Activated naive CD8-positive, alpha-beta T cell (primary cell): ENCODE measurements around the gene TMPRSS11A.

Experiments used
- H3K27ac Mint-ChIP-seq: one replicate; pipeline ENCODE4 v1.8.0; 2021; ENCODE audit warnings: mixed read lengths
- H3K27me3 Mint-ChIP-seq: one replicate; pipeline ENCODE4 v1.8.0; 2021; ENCODE audit warnings: mixed read lengths
- H3K36me3 Mint-ChIP-seq: one replicate; pipeline ENCODE4 v1.8.0; 2021; ENCODE audit warnings: mixed read lengths
- H3K4me1 Mint-ChIP-seq: one replicate; pipeline ENCODE4 v1.8.0; 2021; ENCODE audit warnings: low read depth, mixed read lengths
- H3K4me3 Mint-ChIP-seq: one replicate; pipeline ENCODE4 v1.8.0; 2021; ENCODE audit warnings: mild to moderate bottlenecking, mixed read lengths
- H3K9me3 Mint-ChIP-seq: one replicate; pipeline ENCODE4 v1.8.0; 2021; ENCODE audit warnings: low read depth, mixed read lengths

Gene TMPRSS11A

GRCh38 chr4:67963356-67963755, at the start of gene TMPRSS11A:
TSS of gene TMPRSS11A (minus strand) at chr4:67963493. CDS start at chr4:67963393, 100 bp downstream.
- peaks cover 3% of the 10 kb centered on the region for H3K27me3 Mint-ChIP-seq
- no peaks in the 10 kb centered on the region for H3K4me1 Mint-ChIP-seq
- peaks cover 4% of the 10 kb centered on the region for H3K36me3 Mint-ChIP-seq

GRCh38 chr4:68011684-68012083, 48.4 kb upstream of the TMPRSS11A start:
- Mint-ChIP-seq H3K4me3 (no peak overlapping the region), H3K27me3 (peaks cover 7% of the 10 kb centered on the region), H3K4me1 (no peaks in the 10 kb centered on the region), H3K9me3 (no peaks in the 10 kb centered on the region), H3K36me3 (no peaks in the 10 kb centered on the region), H3K27ac (no peak overlapping the region)

More at GRCh38 chr4:67963356-67963755, at the start of gene TMPRSS11A:
- H3K9me3 Mint-ChIP-seq = no peaks in the 10 kb centered on the region
- H3K4me3 Mint-ChIP-seq = no peak within 1 kb of the TSS
- H3K27ac Mint-ChIP-seq = no peak within 1 kb of the TSS

GRCh38 chr4:68002906-68003305, 39.6 kb upstream of the TMPRSS11A start:
- H3K4me1 Mint-ChIP-seq = no peaks in the 10 kb centered on the region
- H3K36me3 Mint-ChIP-seq = no peaks in the 10 kb centered on the region
- H3K4me3 Mint-ChIP-seq = no peak overlapping the region
- peaks cover 2% of the 10 kb centered on the region for H3K27me3 Mint-ChIP-seq
- no peak overlapping the region for H3K27ac Mint-ChIP-seq
- no peaks in the 10 kb centered on the region for H3K9me3 Mint-ChIP-seq

- Mint-ChIP-seq H3K27ac (no peak overlapping the region), H3K27me3 (peaks cover 2% of the 10 kb centered on the region), H3K36me3 (no peaks in the 10 kb centered on the region), H3K9me3 (no peaks in the 10 kb centered on the region), H3K4me3 (no peak overlapping the region), H3K4me1 (no peaks in the 10 kb centered on the region)
These were observed 32.8 kb upstream of the TMPRSS11A start for GRCh38 chr4:67996127-67996526.

- H3K36me3 Mint-ChIP-seq = no peaks in the 10 kb centered on the region
- H3K27ac Mint-ChIP-seq = no peak overlapping the region
- no peak overlapping the region for H3K4me3 Mint-ChIP-seq
- no peaks in the 10 kb centered on the region for H3K4me1 Mint-ChIP-seq
- no peaks in the 10 kb centered on the region for H3K9me3 Mint-ChIP-seq
- H3K27me3 Mint-ChIP-seq = no peaks in the 10 kb centered on the region
These were observed 25.7 kb upstream of the TMPRSS11A start for GRCh38 chr4:67988991-67989390.

GRCh38 chr4:67983333-67983732, 20.0 kb upstream of the TMPRSS11A start:
- H3K27ac Mint-ChIP-seq = no peak overlapping the region
- no peaks in the 10 kb centered on the region for H3K4me1 Mint-ChIP-seq
- no peak overlapping the region for H3K4me3 Mint-ChIP-seq
- H3K36me3 Mint-ChIP-seq = no peaks in the 10 kb centered on the region
- H3K9me3 Mint-ChIP-seq = peaks cover 5% of the 10 kb centered on the region
- H3K27me3 Mint-ChIP-seq = peaks cover 6% of the 10 kb centered on the region

- no peak overlapping the region for H3K27ac Mint-ChIP-seq
These were observed 17.2 kb upstream of the TMPRSS11A start for GRCh38 chr4:67980512-67980911.

GRCh38 chr4:67973608-67974007, 10.3 kb upstream of the TMPRSS11A start:
- Mint-ChIP-seq H3K27ac (no peak overlapping the region), H3K4me3 (no peak overlapping the region), H3K9me3 (peaks cover 17% of the 10 kb centered on the region), H3K36me3 (peaks cover 2% of the 10 kb centered on the region), H3K27me3 (no peaks in the 10 kb centered on the region), H3K4me1 (no peaks in the 10 kb centered on the region)

More at GRCh38 chr4:67980512-67980911, 17.2 kb upstream of the TMPRSS11A start:
- no peak overlapping the region for H3K4me3 Mint-ChIP-seq
- no peaks in the 10 kb centered on the region for H3K36me3 Mint-ChIP-seq
- peaks cover 6% of the 10 kb centered on the region for H3K27me3 Mint-ChIP-seq
- H3K9me3 Mint-ChIP-seq = peaks cover 12% of the 10 kb centered on the region
- no peaks in the 10 kb centered on the region for H3K4me1 Mint-ChIP-seq

GRCh38 chr4:67954890-67955289, 8.4 kb downstream of the TMPRSS11A start:
- Mint-ChIP-seq H3K36me3 (peaks cover 4% of the 10 kb centered on the region), H3K9me3 (no peaks in the 10 kb centered on the region), H3K4me3 (no peak overlapping the region), H3K4me1 (no peaks in the 10 kb centered on the region), H3K27ac (no peak overlapping the region), H3K27me3 (peaks cover 2% of the 10 kb centered on the region)

GRCh38 chr4:67941074-67941473, 22.2 kb downstream of the TMPRSS11A start:
- no peaks in the 10 kb centered on the region for H3K36me3 Mint-ChIP-seq
- H3K27me3 Mint-ChIP-seq = peaks cover 7% of the 10 kb centered on the region
- H3K9me3 Mint-ChIP-seq = no peaks in the 10 kb centered on the region
- H3K4me3 Mint-ChIP-seq = no peak overlapping the region
- no peak overlapping the region for H3K27ac Mint-ChIP-seq
- H3K4me1 Mint-ChIP-seq = no peaks in the 10 kb centered on the region

- Mint-ChIP-seq H3K27me3 (peaks cover 7% of the 10 kb centered on the region), H3K36me3 (no peaks in the 10 kb centered on the region), H3K4me3 (no peak overlapping the region), H3K4me1 (no peaks in the 10 kb centered on the region), H3K27ac (no peak overlapping the region), H3K9me3 (no peaks in the 10 kb centered on the region)
These were observed 22.8 kb downstream of the TMPRSS11A start for GRCh38 chr4:67940506-67940905.

GRCh38 chr4:67939195-67939594, 24.1 kb downstream of the TMPRSS11A start:
- Mint-ChIP-seq H3K4me3 (no peak overlapping the region), H3K36me3 (no peaks in the 10 kb centered on the region)

GRCh38 chr4:67935888-67936287, 27.4 kb downstream of the TMPRSS11A start:
- H3K36me3 Mint-ChIP-seq = no peaks in the 10 kb centered on the region
- H3K4me3 Mint-ChIP-seq = no peak overlapping the region
- H3K27ac Mint-ChIP-seq = no peak overlapping the region
- peaks cover 2% of the 10 kb centered on the region for H3K27me3 Mint-ChIP-seq
- no peaks in the 10 kb centered on the region for H3K4me1 Mint-ChIP-seq
- no peaks in the 10 kb centered on the region for H3K9me3 Mint-ChIP-seq

More at GRCh38 chr4:67939195-67939594, 24.1 kb downstream of the TMPRSS11A start:
- no peaks in the 10 kb centered on the region for H3K4me1 Mint-ChIP-seq
- peaks cover 7% of the 10 kb centered on the region for H3K27me3 Mint-ChIP-seq
- H3K27ac Mint-ChIP-seq = no peak overlapping the region
- H3K9me3 Mint-ChIP-seq = no peaks in the 10 kb centered on the region

- Mint-ChIP-seq H3K4me3 (no peak overlapping the region), H3K27me3 (no peaks in the 10 kb centered on the region), H3K36me3 (no peaks in the 10 kb centered on the region), H3K4me1 (no peaks in the 10 kb centered on the region), H3K9me3 (no peaks in the 10 kb centered on the region), H3K27ac (no peak overlapping the region)
These were observed 28.7 kb downstream of the TMPRSS11A start for GRCh38 chr4:67934628-67935027.

- H3K36me3 Mint-ChIP-seq = no peaks in the 10 kb centered on the region
- H3K4me1 Mint-ChIP-seq = no peaks in the 10 kb centered on the region
- no peak overlapping the region for H3K27ac Mint-ChIP-seq
- no peaks in the 10 kb centered on the region for H3K27me3 Mint-ChIP-seq
- H3K9me3 Mint-ChIP-seq = no peaks in the 10 kb centered on the region
- H3K4me3 Mint-ChIP-seq = no peak overlapping the region
These were observed 29.5 kb downstream of the TMPRSS11A start for GRCh38 chr4:67933755-67934154.

- Mint-ChIP-seq H3K9me3 (no peaks in the 10 kb centered on the region), H3K4me3 (no peak overlapping the region), H3K36me3 (no peaks in the 10 kb centered on the region), H3K27me3 (no peaks in the 10 kb centered on the region), H3K4me1 (no peaks in the 10 kb centered on the region), H3K27ac (no peak overlapping the region)
These were observed 30.3 kb downstream of the TMPRSS11A start for GRCh38 chr4:67933038-67933437.
